Type B pancreatic cell (in vitro differentiated cells): Measurements from ENCODE around the gene ATF6B. TPM values are rescaled to one million over a fixed set of nuclear protein-coding genes. Genes with fewer than 3 reads are reported as not detected.

Experiments
- DNase-seq: peaks from one replicate; pipeline ENCODE4 v3.0.0; 2021; ENCODE audit warnings: mixed read lengths; ENCODE audit not compliant: unreplicated experiment; ENCODE audit errors: extremely low spot score
- H3K27ac Mint-ChIP-seq: 2 replicates; pipeline ENCODE4 v1.8.0; 2021; ENCODE audit warnings: mild to moderate bottlenecking, mixed read lengths
- H3K27me3 Mint-ChIP-seq: 2 replicates; pipeline ENCODE4 v1.8.0; 2021; ENCODE audit warnings: mixed read lengths
- H3K36me3 Mint-ChIP-seq: 2 replicates; pipeline ENCODE4 v1.8.0; 2021; ENCODE audit warnings: mixed read lengths
- H3K4me1 Mint-ChIP-seq: one replicate; pipeline ENCODE4 v1.8.0; 2021; ENCODE audit warnings: mixed read lengths; ENCODE audit not compliant: unreplicated experiment
- H3K4me3 Mint-ChIP-seq: 2 replicates; pipeline ENCODE4 v1.8.0; 2021; ENCODE audit warnings: mild to moderate bottlenecking, mixed read lengths
- H3K9me3 Mint-ChIP-seq: 2 replicates; pipeline ENCODE4 v1.8.0; 2021; ENCODE audit warnings: mixed read lengths
- total RNA-seq: library from RNA; stranded (reverse); gene quantifications from 2 replicates; pipeline ENCODE4 v1.2.1, GENCODE V29; 2021; ENCODE audit warnings: low replicate concordance
- TF ChIP-seq, protein P1 (sequence below): fragments of 200-600 bp; sonication (generic); conservative IDR thresholded peaks from 2 replicates; pipeline ENCODE4 v1.5.0; 2021; ENCODE audit warnings: antibody characterized with exemption, mild to moderate bottlenecking

The ATF6B gene
- total RNA-seq, 1 donor from 2014 or later: 95.8 TPM

DNA sequence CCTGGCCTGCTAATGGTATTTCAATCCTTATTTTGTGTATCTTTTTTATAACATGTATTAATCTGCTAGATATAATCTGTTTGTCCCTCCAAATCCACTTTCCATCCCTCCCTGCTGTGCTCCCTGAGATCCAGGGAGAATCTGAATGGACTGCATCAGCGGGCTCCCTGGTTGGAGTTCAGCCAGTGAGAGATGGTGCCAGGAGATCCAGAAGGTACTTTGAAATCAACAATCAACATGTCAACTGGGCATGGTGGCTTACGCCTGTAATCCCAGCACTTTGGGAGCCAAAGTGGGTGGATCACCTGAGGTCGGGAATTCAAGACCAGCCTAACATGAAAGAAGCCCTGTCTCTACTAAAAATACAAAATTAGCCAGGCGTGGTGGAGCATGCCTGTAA lies 4.4 kb downstream of the ATF6B start:
- DNase-seq: no peak
- Mint-ChIP-seq H3K27ac (no peak overlapping the region), H3K27me3 (no peaks in the 10 kb centered on the region), H3K36me3 (peaks cover 18% of the 10 kb centered on the region), H3K9me3 (no peaks in the 10 kb centered on the region), H3K4me1 (peaks cover 27% of the 10 kb centered on the region), H3K4me3 (no peak overlapping the region)
- TF ChIP-seq, protein P1, sequence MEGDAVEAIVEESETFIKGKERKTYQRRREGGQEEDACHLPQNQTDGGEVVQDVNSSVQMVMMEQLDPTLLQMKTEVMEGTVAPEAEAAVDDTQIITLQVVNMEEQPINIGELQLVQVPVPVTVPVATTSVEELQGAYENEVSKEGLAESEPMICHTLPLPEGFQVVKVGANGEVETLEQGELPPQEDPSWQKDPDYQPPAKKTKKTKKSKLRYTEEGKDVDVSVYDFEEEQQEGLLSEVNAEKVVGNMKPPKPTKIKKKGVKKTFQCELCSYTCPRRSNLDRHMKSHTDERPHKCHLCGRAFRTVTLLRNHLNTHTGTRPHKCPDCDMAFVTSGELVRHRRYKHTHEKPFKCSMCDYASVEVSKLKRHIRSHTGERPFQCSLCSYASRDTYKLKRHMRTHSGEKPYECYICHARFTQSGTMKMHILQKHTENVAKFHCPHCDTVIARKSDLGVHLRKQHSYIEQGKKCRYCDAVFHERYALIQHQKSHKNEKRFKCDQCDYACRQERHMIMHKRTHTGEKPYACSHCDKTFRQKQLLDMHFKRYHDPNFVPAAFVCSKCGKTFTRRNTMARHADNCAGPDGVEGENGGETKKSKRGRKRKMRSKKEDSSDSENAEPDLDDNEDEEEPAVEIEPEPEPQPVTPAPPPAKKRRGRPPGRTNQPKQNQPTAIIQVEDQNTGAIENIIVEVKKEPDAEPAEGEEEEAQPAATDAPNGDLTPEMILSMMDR: no peak

DNA sequence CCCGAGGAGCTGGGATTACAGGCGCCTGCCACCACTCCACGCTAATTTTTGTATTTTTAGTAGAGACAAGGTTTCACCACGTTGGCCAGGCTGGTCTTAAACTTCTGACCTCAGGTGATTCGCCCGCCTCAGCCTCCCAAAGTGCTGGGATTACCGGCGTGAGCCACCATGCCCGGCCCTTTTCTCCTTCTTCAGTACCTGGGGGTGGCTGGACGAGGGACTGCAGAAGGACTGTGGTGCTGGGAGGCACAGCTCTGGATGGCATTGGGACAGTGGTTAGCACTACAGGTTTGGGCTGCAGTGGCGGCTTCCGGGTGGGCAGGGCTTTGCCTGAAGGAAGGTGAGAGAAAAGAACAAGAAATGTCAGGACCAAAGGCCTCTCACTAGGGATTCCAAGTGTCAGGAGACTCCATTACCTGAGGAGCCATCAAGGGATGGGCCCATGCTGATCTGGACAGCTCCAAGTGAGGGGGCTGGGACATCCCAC lies 7.4 kb downstream of the ATF6B start:
- no peaks in the 10 kb centered on the region for H3K9me3 Mint-ChIP-seq
- H3K27ac Mint-ChIP-seq: no peak overlapping the region
- peaks cover 18% of the 10 kb centered on the region for H3K36me3 Mint-ChIP-seq
- TF ChIP-seq, protein P1: no peak
- H3K27me3 Mint-ChIP-seq: no peaks in the 10 kb centered on the region
- no peak overlapping the region for H3K4me3 Mint-ChIP-seq
- peaks cover 10% of the 10 kb centered on the region for H3K4me1 Mint-ChIP-seq
- DNase-seq: no peak

DNA sequence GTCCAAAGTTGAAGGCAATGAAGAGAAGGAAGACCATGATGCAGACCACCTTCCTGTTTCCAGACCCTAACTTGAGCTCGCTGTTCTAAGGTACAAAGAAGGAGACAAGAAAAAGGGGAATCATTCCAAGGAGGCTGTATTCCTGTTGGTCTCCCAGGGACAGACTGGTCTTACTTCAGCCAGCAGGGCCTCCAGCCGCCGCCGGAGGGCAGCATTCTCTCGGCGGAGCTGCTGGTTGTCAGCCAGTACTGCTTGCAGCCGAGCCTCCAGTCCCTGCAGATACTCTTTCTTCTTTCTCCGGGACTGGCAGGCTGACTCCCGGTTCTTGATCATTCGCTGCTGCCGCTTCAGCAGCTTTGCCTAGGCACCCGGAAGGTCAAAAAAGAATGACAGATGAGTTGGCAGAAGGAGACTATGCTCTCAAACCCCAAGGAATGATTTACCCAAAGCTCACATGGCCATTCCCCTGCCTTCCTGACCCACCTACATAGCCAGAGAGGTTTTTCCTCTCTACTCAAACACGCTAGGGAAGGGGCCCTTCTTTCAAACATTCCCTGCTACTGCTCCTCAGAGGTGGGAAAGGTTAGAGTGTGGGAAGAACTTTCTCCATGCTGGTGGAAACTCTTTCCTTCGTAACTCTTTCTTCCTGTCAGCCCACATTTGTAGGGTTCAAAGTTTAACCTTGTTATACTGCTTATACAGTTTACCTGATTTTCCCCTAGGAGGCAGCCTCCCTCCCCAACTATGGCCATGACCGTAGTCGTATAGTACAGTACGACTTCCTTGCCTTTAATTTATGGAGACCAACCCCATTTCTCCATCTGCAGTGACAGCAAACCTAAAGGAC lies 9.0 kb downstream of the ATF6B start:
- Mint-ChIP-seq H3K9me3 (no peaks in the 10 kb centered on the region), H3K27me3 (no peaks in the 10 kb centered on the region), H3K4me1 (peaks cover 14% of the 10 kb centered on the region), H3K4me3 (no peak overlapping the region), H3K27ac (peak overlapping the region; percentile 78), H3K36me3 (peaks cover 16% of the 10 kb centered on the region)
- TF ChIP-seq, protein P1: peak; percentile 93
- DNase-seq: peak; percentile 87

DNA sequence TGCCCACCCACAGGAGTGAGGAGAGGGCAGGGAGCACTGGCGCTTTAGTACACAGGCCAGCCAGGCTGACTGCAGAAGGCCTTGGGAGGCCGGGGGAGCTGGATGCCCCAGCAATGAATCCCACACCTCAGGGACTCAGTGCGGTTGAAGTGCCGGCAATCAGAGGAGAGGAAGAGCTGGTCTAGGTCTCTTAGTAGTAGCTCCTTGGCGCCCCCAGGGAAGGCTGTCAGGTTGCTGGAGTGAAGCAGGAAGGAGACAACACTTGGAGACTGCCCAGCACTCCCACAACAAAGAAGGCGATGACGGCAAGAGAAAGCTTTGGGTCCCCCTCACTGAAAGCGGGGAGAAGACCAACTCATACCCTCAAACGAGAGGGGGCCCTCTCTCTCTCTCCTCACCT lies 10.6 kb downstream of the ATF6B start:
- Mint-ChIP-seq H3K9me3 (no peaks in the 10 kb centered on the region), H3K4me1 (peaks cover 23% of the 10 kb centered on the region), H3K27me3 (no peaks in the 10 kb centered on the region), H3K36me3 (peaks cover 21% of the 10 kb centered on the region), H3K27ac (no peak overlapping the region), H3K4me3 (no peak overlapping the region)
- TF ChIP-seq, protein P1: no peak
- DNase-seq: no peak

DNA sequence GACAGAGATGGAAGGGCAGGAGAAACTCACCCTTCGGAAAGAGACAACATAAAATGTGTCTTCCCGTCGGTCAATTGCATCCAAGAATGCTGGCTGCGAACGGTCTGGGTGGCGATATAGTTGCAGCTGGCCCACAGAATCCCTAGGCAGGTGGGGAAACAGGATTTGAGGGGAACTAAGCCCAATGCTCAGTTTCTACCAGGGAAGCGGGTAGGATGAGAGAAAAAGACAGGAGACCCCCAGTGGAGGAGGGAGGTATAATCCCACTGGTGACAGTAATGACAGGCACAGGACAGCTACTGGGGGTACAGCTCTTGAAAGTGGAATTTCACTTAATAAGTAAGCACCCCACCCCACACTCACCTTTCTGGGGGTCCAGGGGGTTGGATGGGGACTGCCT lies 11.4 kb downstream of the ATF6B start:
- no peaks in the 10 kb centered on the region for H3K27me3 Mint-ChIP-seq
- H3K4me1 Mint-ChIP-seq: peaks cover 31% of the 10 kb centered on the region
- peaks cover 23% of the 10 kb centered on the region for H3K36me3 Mint-ChIP-seq
- H3K27ac Mint-ChIP-seq: peak overlapping the region; percentile 39
- H3K4me3 Mint-ChIP-seq: no peak overlapping the region
- H3K9me3 Mint-ChIP-seq: no peaks in the 10 kb centered on the region
- DNase-seq: no peak
- TF ChIP-seq, protein P1: peak; percentile 70
